ENCODE data around the gene UNCX. TPM values are rescaled to one million over a fixed set of nuclear protein-coding genes. Genes with fewer than 3 reads are reported as not detected.

The UNCX gene
- total RNA-seq, 1 experiment from 2014 or later, result not detected

DNA sequence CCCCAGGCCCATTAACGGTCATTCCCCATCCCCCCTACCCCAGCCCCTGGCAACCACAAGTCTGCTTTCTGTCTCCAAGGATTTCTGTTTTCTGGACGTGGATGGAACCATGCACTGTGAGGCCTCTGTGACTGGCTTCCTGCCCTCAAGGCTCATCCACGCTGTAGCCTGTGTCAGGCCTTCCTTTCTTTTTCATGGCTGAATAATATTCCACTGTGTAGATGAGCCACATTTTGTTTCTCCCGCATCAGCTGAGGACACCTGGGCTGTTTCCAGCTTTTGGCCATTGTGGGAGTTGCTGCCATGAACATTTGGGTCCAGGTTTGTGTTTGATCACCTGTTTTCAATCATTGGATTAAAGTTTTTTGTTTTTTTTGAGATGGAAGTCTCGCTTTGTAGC lies 50.0 kb downstream of the UNCX start (continued):
- TF ChIP-seq ZBTB33 (IDR thresholded peaks at IDR 0.05; ENCODE audit: extremely low read depth, insufficient replicate concordance, low read length), result no peak
- TF ChIP-seq ZFX (IDR thresholded peaks at IDR 0.05), result no peak
- TF ChIP-seq, protein P1, sequence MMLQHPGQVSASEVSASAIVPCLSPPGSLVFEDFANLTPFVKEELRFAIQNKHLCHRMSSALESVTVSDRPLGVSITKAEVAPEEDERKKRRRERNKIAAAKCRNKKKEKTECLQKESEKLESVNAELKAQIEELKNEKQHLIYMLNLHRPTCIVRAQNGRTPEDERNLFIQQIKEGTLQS (IDR thresholded peaks at IDR 0.05), result no peak
- TF ChIP-seq, protein P2, sequence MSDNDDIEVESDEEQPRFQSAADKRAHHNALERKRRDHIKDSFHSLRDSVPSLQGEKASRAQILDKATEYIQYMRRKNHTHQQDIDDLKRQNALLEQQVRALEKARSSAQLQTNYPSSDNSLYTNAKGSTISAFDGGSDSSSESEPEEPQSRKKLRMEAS (IDR thresholded peaks at IDR 0.05), result no peak
- TF ChIP-seq CBX3 (IDR thresholded peaks at IDR 0.05; ENCODE audit: low read depth), result no peak
- TF ChIP-seq SRF (IDR thresholded peaks at IDR 0.05; ENCODE audit: low read depth), result no peak
- TF ChIP-seq EZH2phosphoT487 (IDR thresholded peaks at IDR 0.05; ENCODE audit: borderline replicate concordance), result no peak

DNA sequence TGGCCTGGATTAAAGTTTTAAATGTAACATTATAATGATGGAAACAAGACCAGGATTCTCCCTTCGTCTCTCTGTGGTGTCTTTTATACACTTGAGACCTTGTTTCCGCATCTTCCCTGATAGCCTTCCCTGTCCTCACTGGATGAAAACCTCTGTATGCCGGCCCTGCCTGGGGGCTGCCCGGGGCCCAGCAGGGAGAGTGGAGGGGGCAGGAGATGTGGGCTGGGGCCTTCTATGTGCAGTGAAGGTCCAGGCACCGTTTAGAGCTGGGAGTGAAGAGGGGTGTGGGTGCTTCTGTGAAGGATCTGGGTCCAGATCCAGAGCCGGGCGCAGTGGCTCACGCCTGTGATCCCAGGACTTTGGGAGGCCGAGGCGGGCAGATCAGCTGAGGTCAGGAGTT lies 50.7 kb downstream of the UNCX start:
- no peaks in the 10 kb centered on the region for H4K20me1 ChIP-seq (ENCODE audit: insufficient read depth)
- H3K9me3 ChIP-seq (ENCODE audit: control insufficient read depth in 1 of 2, insufficient read depth in 1 of 2, low read depth in 1 of 2, low read length in 2 of 2), result no peaks in the 10 kb centered on the region
- no peak for DNase-seq (ENCODE audit: low read depth, low spot score)
- TF ChIP-seq TCF7L2 (IDR thresholded peaks at IDR 0.05; ENCODE audit: borderline replicate concordance, extremely low read depth, insufficient read depth, insufficient read length) (no peak), RAD21 (IDR thresholded peaks at IDR 0.05; ENCODE audit: low read depth) (no peak), EZH2phosphoT487 (IDR thresholded peaks at IDR 0.05; ENCODE audit: borderline replicate concordance) (no peak), REST (IDR thresholded peaks at IDR 0.05; ENCODE audit: low read depth) (no peak)
- no peak overlapping the region for H3K9ac ChIP-seq (ENCODE audit: low read length)
- H3K79me2 ChIP-seq (ENCODE audit: insufficient read depth, low read length), result no peaks in the 10 kb centered on the region
- POLR2A ChIA-PET, result no interaction called here
- no peak overlapping the region for H3K4me2 ChIP-seq (ENCODE audit: low read length)
- no TSS peak for BruUV-seq (replicated peaks)
- H3K9me2 ChIP-seq (ENCODE audit: insufficient read depth), result no peaks in the 10 kb centered on the region
- no peak for ATAC-seq
- RAD21 ChIA-PET (ENCODE audit: low non-redundant PET in 1 of 2, low total read pairs in 2 of 2, uncharacterized antibody in 2 of 2, unreplicated experiment in 2 of 2), result no interaction called here
- no peaks in the 10 kb centered on the region for H3K27me3 ChIP-seq (ENCODE audit: insufficient read depth, low read length)
- intact Hi-C loops (cut with micrococcal nuclease), result no loop called here
- no peak overlapping the region for H2AFZ ChIP-seq (ENCODE audit: low read depth, low read length, poor library complexity, severe bottlenecking)
- CTCF ChIA-PET, result no interaction called here
- no peak overlapping the region for H3K27ac ChIP-seq (ENCODE audit: low read depth, low read length)
- H3K4me1 ChIP-seq (ENCODE audit: control insufficient read depth in 1 of 2, insufficient read depth in 2 of 2, low read length in 2 of 2), result no peaks in the 10 kb centered on the region
- H3K4me3 ChIP-seq (replicated peaks in 1 of 2; ENCODE audit: low read depth in 1 of 2, low read length in 2 of 2), result no peak overlapping the region
- no peaks in the 10 kb centered on the region for H3K36me3 ChIP-seq (ENCODE audit: control insufficient read depth in 1 of 2, insufficient read depth in 2 of 2, low read length in 2 of 2)

All from HCT116 (cell line).